H9 (cell line): Measurements from ENCODE around the gene PAXX. TPM values are rescaled to one million over a fixed set of nuclear protein-coding genes. Genes with fewer than 3 reads are reported as not detected.

Source experiments
- DNase-seq: peaks from one replicate; pipeline ENCODE4 v3.0.0-alpha.2; 2017
- H2AFZ ChIP-seq: one replicate; pipeline ENCODE4 v1.6.1; 2013; ENCODE audit warnings: mild to moderate bottlenecking, low read length, control low read depth, moderate library complexity
- H2AK5ac ChIP-seq: 2 replicates; pipeline ENCODE4 v1.6.1; 2013; ENCODE audit warnings: low read length, control low read depth, mixed read lengths; ENCODE audit not compliant: insufficient read length
- H2BK120ac ChIP-seq: one replicate; pipeline ENCODE4 v1.6.1; 2013; ENCODE audit warnings: low read depth, mild to moderate bottlenecking, low read length, control low read depth, inconsistent platforms; ENCODE audit not compliant: poor library complexity, severe bottlenecking
- H2BK12ac ChIP-seq: 2 replicates; pipeline ENCODE4 v1.6.1; 2013; ENCODE audit warnings: low read length, control low read depth, mixed read lengths, low read depth; ENCODE audit not compliant: insufficient read length
- H2BK15ac ChIP-seq: 2 replicates; pipeline ENCODE4 v1.6.1; 2013; ENCODE audit warnings: low read depth, low read length, control low read depth
- H2BK20ac ChIP-seq: one replicate; pipeline ENCODE4 v1.6.1; 2013; ENCODE audit warnings: low read depth, mild to moderate bottlenecking, low read length, control low read depth, inconsistent platforms; ENCODE audit not compliant: poor library complexity, severe bottlenecking
- H2BK5ac ChIP-seq: 2 replicates; pipeline ENCODE4 v1.6.1; 2013; ENCODE audit warnings: low read length, control low read depth, mixed read lengths; ENCODE audit not compliant: insufficient read length
- H3K14ac ChIP-seq: 2 replicates; pipeline ENCODE4 v1.6.1; 2013; ENCODE audit warnings: low read length, control low read depth; ENCODE audit not compliant: insufficient read depth
- H3K18ac ChIP-seq: 2 replicates; pipeline ENCODE4 v1.6.1; 2013; ENCODE audit warnings: low read depth, mild to moderate bottlenecking, mixed read lengths, low read length, control low read depth; ENCODE audit not compliant: insufficient read length
- H3K23ac ChIP-seq: 2 replicates; pipeline ENCODE4 v1.6.1; 2013; ENCODE audit warnings: low read length, control low read depth, mixed read lengths, low read depth; ENCODE audit not compliant: insufficient read length
- H3K23me2 ChIP-seq: 2 replicates; pipeline ENCODE4 v1.6.1; 2013; ENCODE audit warnings: low read depth, mild to moderate bottlenecking, mixed read lengths, low read length, control low read depth; ENCODE audit not compliant: insufficient read length, poor library complexity, severe bottlenecking
- H3K27ac ChIP-seq: 2 replicates; pipeline ENCODE4 v1.5.1; 2013; ENCODE audit warnings: low read length, control low read depth, mixed read lengths, low read depth; ENCODE audit not compliant: insufficient read length
- H3K27me3 ChIP-seq: 2 replicates; pipeline ENCODE4 v1.6.1; 2013; ENCODE audit warnings: low read length, control low read depth, inconsistent platforms; ENCODE audit not compliant: insufficient read depth
- H3K4ac ChIP-seq: 2 replicates; pipeline ENCODE4 v1.6.1; 2013; ENCODE audit warnings: low read depth, mild to moderate bottlenecking, control low read depth, inconsistent platforms, low read length, moderate library complexity
- H3K4me1 ChIP-seq: 2 replicates; pipeline ENCODE4 v1.6.1; 2013; ENCODE audit warnings: low read length, control low read depth, inconsistent platforms; ENCODE audit not compliant: insufficient read depth
- H3K4me2 ChIP-seq: 2 replicates; pipeline ENCODE4 v1.6.1; 2013; ENCODE audit warnings: low read length, control low read depth, mixed read lengths; ENCODE audit not compliant: insufficient read length, insufficient read depth
- H3K56ac ChIP-seq: 2 replicates; pipeline ENCODE4 v1.6.1; 2013; ENCODE audit warnings: low read depth, mild to moderate bottlenecking, mixed read lengths, low read length, control low read depth; ENCODE audit not compliant: insufficient read length
- H3K79me1 ChIP-seq: 2 replicates; pipeline ENCODE4 v1.6.1; 2013; ENCODE audit warnings: low read depth, mild to moderate bottlenecking, moderate library complexity, low read length, control low read depth, inconsistent platforms; ENCODE audit not compliant: insufficient read depth, poor library complexity, severe bottlenecking
- H3K79me2 ChIP-seq: 2 replicates; pipeline ENCODE4 v1.6.1; 2013; ENCODE audit warnings: low read length, control low read depth, inconsistent platforms; ENCODE audit not compliant: insufficient read depth
- H3K9ac ChIP-seq: 2 replicates; pipeline ENCODE4 v1.6.1; 2013; ENCODE audit warnings: low read length, control low read depth, mixed read lengths; ENCODE audit not compliant: insufficient read length; ENCODE audit errors: extremely low read depth
- H3K9me3 ChIP-seq: one replicate; pipeline ENCODE4 v1.6.1; 2013; ENCODE audit warnings: low read depth, low read length, inconsistent platforms; ENCODE audit not compliant: control insufficient read depth
- H3T11ph ChIP-seq: one replicate; pipeline ENCODE4 v1.6.1; 2013; ENCODE audit warnings: mild to moderate bottlenecking, low read length, control low read depth, inconsistent platforms
- H4K20me1 ChIP-seq: one replicate; pipeline ENCODE4 v1.6.1; 2013; ENCODE audit not compliant: control insufficient read depth, insufficient read length, insufficient read depth
- H4K5ac ChIP-seq: 2 replicates; pipeline ENCODE4 v1.6.1; 2013; ENCODE audit warnings: low read depth, mild to moderate bottlenecking, mixed read lengths, low read length, control low read depth; ENCODE audit not compliant: insufficient read length
- H4K8ac ChIP-seq: replicated peaks from 2 replicates; pipeline ENCODE4 v1.6.1; 2013; ENCODE audit warnings: low read length, control low read depth, mixed read lengths, low read depth; ENCODE audit not compliant: insufficient read length
- H4K91ac ChIP-seq: 2 replicates; pipeline ENCODE4 v1.6.1; 2013; ENCODE audit warnings: low read depth, mild to moderate bottlenecking, moderate library complexity, mixed read lengths, low read length, control low read depth; ENCODE audit not compliant: insufficient read length
- H3K27ac Mint-ChIP-seq, 3 experiments: 2 replicates in 2 of 3; 3 replicates in 1 of 3; pipeline ENCODE4 v1.8.0; 2020 to 2021; ENCODE audit warnings: mixed read lengths in 3 of 3, mild to moderate bottlenecking in 1 of 3, moderate library complexity in 1 of 3
- H3K27me3 Mint-ChIP-seq: 2 replicates; pipeline ENCODE4 v1.8.0; 2021; ENCODE audit warnings: low read depth, mild to moderate bottlenecking, moderate library complexity, mixed read lengths
- H3K36me3 Mint-ChIP-seq, 3 experiments: 2 replicates in 2 of 3; 3 replicates in 1 of 3; pipeline ENCODE4 v1.8.0; 2020 to 2021; ENCODE audit warnings: low read depth in 3 of 3, mixed read lengths in 3 of 3; ENCODE audit not compliant: insufficient read depth in 1 of 3
- H3K4me1 Mint-ChIP-seq, 2 experiments: 2 replicates each; pipeline ENCODE4 v1.8.0; 2020; ENCODE audit warnings: mixed read lengths in 2 of 2
- H3K4me3 Mint-ChIP-seq, 2 experiments: 2 replicates in 1 of 2; 3 replicates in 1 of 2; pipeline ENCODE4 v1.8.0; 2020 to 2021; ENCODE audit warnings: mild to moderate bottlenecking in 2 of 2, mixed read lengths in 2 of 2, moderate library complexity in 1 of 2
- H3K9me3 Mint-ChIP-seq, 2 experiments: 2 replicates in 1 of 2; 3 replicates in 1 of 2; pipeline ENCODE4 v1.8.0; 2020; ENCODE audit warnings: mild to moderate bottlenecking in 2 of 2, mixed read lengths in 2 of 2, moderate library complexity in 1 of 2
- WGBS: extraction: QIAGEN DNeasy Blood & Tissue Kit; methylation state at CpG from one replicate; pipeline ENCODE4 v1.1.7; 2013; ENCODE audit warnings: missing lambda C conversion rate, low lambda C conversion rate, mixed read lengths; ENCODE audit not compliant: insufficient read length; ENCODE audit errors: extremely low coverage; 5-methylcytosine and 5-hydroxymethylcytosine counted together
- total RNA-seq: library from RNA; stranded (reverse); gene quantifications from 2 replicates; pipeline ENCODE4 v1.2.1, GENCODE V29; 2021
- TF ChIP-seq, protein P1 (sequence below): fragments of 200-600 bp; sonication (generic); conservative IDR thresholded peaks from 3 replicates; pipeline ENCODE4 v1.8.0; 2021; ENCODE audit warnings: antibody characterized with exemption, mild to moderate bottlenecking

Gene PAXX
- total RNA-seq, 1 experiment from 2014 or later = 51.2 TPM

DNA sequence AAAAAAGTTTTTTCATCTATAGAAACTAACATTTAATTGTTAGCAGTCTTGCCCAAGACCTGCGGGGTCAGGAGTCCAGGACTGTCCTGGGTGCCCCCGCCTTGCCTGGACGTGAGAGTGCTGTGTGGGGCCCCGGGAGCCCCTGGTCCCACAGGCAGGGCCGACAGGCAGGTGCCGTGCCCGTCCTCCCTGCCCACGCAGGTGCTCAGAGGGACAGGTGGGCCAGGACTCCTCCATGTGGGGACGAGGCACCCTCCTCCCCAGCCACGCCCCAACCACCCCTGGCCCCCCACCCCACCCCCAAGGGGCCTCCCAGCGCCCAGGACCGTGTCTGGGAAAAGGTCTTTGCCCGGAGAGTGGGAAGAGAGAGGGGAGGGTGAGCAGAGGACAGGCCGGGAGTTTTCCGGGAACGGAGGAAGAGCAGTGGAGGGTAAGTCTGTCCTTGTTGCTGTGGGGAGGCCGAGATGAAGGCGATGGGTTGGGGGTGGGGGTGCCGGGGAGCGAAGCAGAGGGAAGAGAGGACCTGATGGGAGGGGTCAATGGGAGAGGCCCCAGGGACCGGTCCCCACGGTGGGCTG lies 42.9 kb upstream of the PAXX start:
- Mint-ChIP-seq H3K27ac (no peak overlapping the region), H3K27me3 (no peaks in the 10 kb centered on the region), H3K4me1 (peaks cover 10 to 18% of the 10 kb centered on the region in 2 experiments), H3K36me3 (no peaks in the 10 kb centered on the region), H3K4me3 (peak overlapping the region; percentile 74 to 87), H3K9me3 (no peaks in the 10 kb centered on the region)
- no peaks in the 10 kb centered on the region for H4K20me1 ChIP-seq
- no CpG with 5 or more reads among the region's 22 CpGs for WGBS
- no peak overlapping the region for H3K56ac ChIP-seq
- no peak overlapping the region for H2AFZ ChIP-seq
- no peak overlapping the region for H3K18ac ChIP-seq
- H3K27ac ChIP-seq = no peak overlapping the region
- no peaks in the 10 kb centered on the region for H3K79me1 ChIP-seq
- H3K9me3 ChIP-seq = no peaks in the 10 kb centered on the region
- no peak overlapping the region for H2BK20ac ChIP-seq
- H3K4me2 ChIP-seq = peak overlapping the region; percentile 55
- no peaks in the 10 kb centered on the region for H3K27me3 ChIP-seq
- TF ChIP-seq, protein P1, sequence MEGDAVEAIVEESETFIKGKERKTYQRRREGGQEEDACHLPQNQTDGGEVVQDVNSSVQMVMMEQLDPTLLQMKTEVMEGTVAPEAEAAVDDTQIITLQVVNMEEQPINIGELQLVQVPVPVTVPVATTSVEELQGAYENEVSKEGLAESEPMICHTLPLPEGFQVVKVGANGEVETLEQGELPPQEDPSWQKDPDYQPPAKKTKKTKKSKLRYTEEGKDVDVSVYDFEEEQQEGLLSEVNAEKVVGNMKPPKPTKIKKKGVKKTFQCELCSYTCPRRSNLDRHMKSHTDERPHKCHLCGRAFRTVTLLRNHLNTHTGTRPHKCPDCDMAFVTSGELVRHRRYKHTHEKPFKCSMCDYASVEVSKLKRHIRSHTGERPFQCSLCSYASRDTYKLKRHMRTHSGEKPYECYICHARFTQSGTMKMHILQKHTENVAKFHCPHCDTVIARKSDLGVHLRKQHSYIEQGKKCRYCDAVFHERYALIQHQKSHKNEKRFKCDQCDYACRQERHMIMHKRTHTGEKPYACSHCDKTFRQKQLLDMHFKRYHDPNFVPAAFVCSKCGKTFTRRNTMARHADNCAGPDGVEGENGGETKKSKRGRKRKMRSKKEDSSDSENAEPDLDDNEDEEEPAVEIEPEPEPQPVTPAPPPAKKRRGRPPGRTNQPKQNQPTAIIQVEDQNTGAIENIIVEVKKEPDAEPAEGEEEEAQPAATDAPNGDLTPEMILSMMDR = no peak
- H3K79me2 ChIP-seq = no peaks in the 10 kb centered on the region
- no peak overlapping the region for H3K4ac ChIP-seq
- H2BK12ac ChIP-seq = no peak overlapping the region
- H2BK5ac ChIP-seq = no peak overlapping the region
- H4K91ac ChIP-seq = no peak overlapping the region
- no peak overlapping the region for H3K9ac ChIP-seq
- no peak overlapping the region for H3T11ph ChIP-seq
- DNase-seq = no peak
- no peaks in the 10 kb centered on the region for H3K4me1 ChIP-seq
- no peak overlapping the region for H3K23ac ChIP-seq
- no peak overlapping the region for H4K5ac ChIP-seq
- no peak overlapping the region for H2BK15ac ChIP-seq
- no peak overlapping the region for H4K8ac ChIP-seq
- no peak overlapping the region for H2AK5ac ChIP-seq
- H3K23me2 ChIP-seq = peaks cover 5% of the 10 kb centered on the region
- H2BK120ac ChIP-seq = no peak overlapping the region
- H3K14ac ChIP-seq = no peak overlapping the region; the same call in 1 of the 2 replicates
